H1 (cell line): ENCODE results near the gene UBXN11. TPM values are rescaled to one million over a fixed set of nuclear protein-coding genes. Genes with fewer than 3 reads are reported as not detected.

Experiments used
- CHD1 ChIP-seq: IDR thresholded peaks from 2 replicates; pipeline ENCODE4 v1.6.1; 2012; ENCODE audit warnings: low read depth, low read length, improper control_type of control experiment
- CHD7 ChIP-seq: fragments of 300-600 bp; sonication (generic); IDR thresholded peaks from 2 replicates; pipeline ENCODE4 v1.7.1; 2012; ENCODE audit warnings: low read length, moderate library complexity, mild to moderate bottlenecking, inconsistent platforms; ENCODE audit not compliant: insufficient replicate concordance
- KDM5A ChIP-seq: fragments of 200-600 bp; IDR thresholded peaks from 2 replicates; pipeline ENCODE4 v1.7.1; 2012; ENCODE audit warnings: mild to moderate bottlenecking, low read length, inconsistent platforms, mixed read lengths
- NANOG ChIP-seq: IDR thresholded peaks from 2 replicates; pipeline ENCODE4 v1.6.1; 2011; ENCODE audit warnings: low read length, low read depth, mild to moderate bottlenecking, inconsistent platforms; ENCODE audit not compliant: insufficient read depth, poor library complexity, severe bottlenecking
- POU5F1 ChIP-seq: IDR thresholded peaks from 2 replicates; pipeline ENCODE4 v1.6.1; 2011; ENCODE audit warnings: low read depth, mild to moderate bottlenecking, low read length, moderate library complexity
- RFX5 ChIP-seq: IDR thresholded peaks from 2 replicates; pipeline ENCODE4 v1.6.1; 2011; ENCODE audit warnings: low read depth, low read length, improper control_type of control experiment, borderline replicate concordance
- SAP30 ChIP-seq: fragments of 300-600 bp; sonication (generic); IDR thresholded peaks from 2 replicates; pipeline ENCODE4 v1.7.1; 2012; ENCODE audit warnings: low read length, moderate library complexity, mild to moderate bottlenecking, inconsistent platforms; ENCODE audit not compliant: insufficient read depth, insufficient replicate concordance
- SIRT6 ChIP-seq: IDR thresholded peaks from one replicate; pipeline ENCODE4 v1.7.1; 2012; ENCODE audit warnings: low read length, inconsistent platforms
- TAF1 ChIP-seq: IDR thresholded peaks from 2 replicates; pipeline ENCODE4 v1.6.1; 2011; ENCODE audit warnings: mild to moderate bottlenecking, low read depth, low read length
- TCF12 ChIP-seq: IDR thresholded peaks from 2 replicates; pipeline ENCODE4 v1.6.1; 2011; ENCODE audit warnings: low read depth, mild to moderate bottlenecking, low read length
- polyA plus RNA-seq, 7 experiments: library from polyadenylated mRNA; depleted of rRNA in 3 of 7; stranded (reverse) in 5 of 7; unstranded in 2 of 7; fragments of >200 nt in 5 of 7; fragments of 200-250 nt in 2 of 7; gene quantifications; 1 replicate in 5 of 7; 2 replicates in 1 of 7; 4 replicates in 1 of 7; pipeline versions ENCODE4 v1.2.1 to v1.2.3, GENCODE V29; 2011 to 2013; ENCODE audit warnings: missing spikeins in 2 of 7, mixed read lengths in 2 of 7
- total RNA-seq: library from RNA; stranded (reverse); fragmentation: NEBNext Ultra II Directional; extraction: Animal tissue kit (Norgen Biotek cat#: 25700); gene quantifications from 2 replicates; pipeline ENCODE4 v1.2.1, GENCODE V29; 2021

The UBXN11 gene
- total and polyA plus RNA-seq, 2 of the 8 experiments (the other 6 are each of a cell fraction or from before 2014, with no cell fraction given) = 6.3 to 10.4 TPM

- TF ChIP-seq SAP30 = peak; percentile 64
- TF ChIP-seq CHD7 = no peak
- TF ChIP-seq RFX5 = no peak
- peak; percentile 65 for TF ChIP-seq TAF1
- TF ChIP-seq POU5F1 = no peak
- TF ChIP-seq SIRT6 = no peak
- no peak for TF ChIP-seq KDM5A
- TF ChIP-seq NANOG = no peak
- TF ChIP-seq CHD1 = no peak
- no peak for TF ChIP-seq TCF12
These were observed 26.7 kb downstream of the UBXN11 start, which contains the start of gene SH3BGRL3 (continued) for GRCh38 chr1:26279456-26280332.
